ENCODE data around the gene PHAF1. TPM values are rescaled to one million over a fixed set of nuclear protein-coding genes. Genes with fewer than 3 reads are reported as not detected.
A peak's percentile ranks its signal among the peaks of the same experiment; 100 is the strongest.

PHAF1 gene
- total and polyA plus RNA-seq, 2 of the 8 experiments (the other 6 are each of a cell fraction or from before 2014, with no cell fraction given): 18.6 to 26.4 TPM

DNA sequence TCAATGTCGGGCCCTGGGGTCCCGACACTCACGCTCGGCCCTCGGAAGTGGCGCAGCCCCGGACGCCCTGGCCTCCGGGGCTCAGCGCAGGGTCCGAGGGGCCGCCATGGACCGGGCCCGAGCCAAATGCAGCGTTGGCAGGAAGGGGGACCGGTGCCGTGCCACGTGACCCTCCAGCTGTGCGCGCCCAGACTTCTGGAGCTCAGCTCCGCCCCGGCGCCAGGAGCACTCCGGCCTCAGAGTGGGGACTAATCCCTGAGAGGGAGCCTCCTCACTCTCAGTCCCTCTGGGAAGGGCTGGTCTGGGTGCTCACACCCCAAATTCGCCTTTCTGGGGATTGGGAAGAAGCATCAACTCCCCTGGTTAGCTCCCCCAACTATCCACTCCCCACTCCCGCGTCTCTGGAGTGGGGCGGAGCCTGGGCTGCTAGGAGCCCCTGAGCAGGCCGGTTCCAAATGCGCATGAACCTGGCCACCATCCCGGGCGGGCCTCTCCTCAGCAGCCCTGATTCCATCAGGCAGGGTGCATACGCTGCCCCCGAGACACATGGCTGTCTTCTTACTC is 41.2 kb downstream of the PHAF1 start, which contains the start of gene B3GNT9 (continued):
- TF ChIP-seq MAX (IDR thresholded peaks at IDR 0.05) (peak; percentile 78; the same call in 1 of the 2 replicates), RXRA (IDR thresholded peaks at IDR 0.05; ENCODE audit: insufficient read depth, low read depth, low read length) (no peak), SRF (IDR thresholded peaks at IDR 0.05; ENCODE audit: low read depth, low read length) (no peak), BCL11A (IDR thresholded peaks at IDR 0.05; ENCODE audit: low read depth in 2 of 2, low read length in 2 of 2) (no peak), NRF1 (IDR thresholded peaks at IDR 0.05; ENCODE audit: low read depth, low read length) (no peak), EZH2 (IDR thresholded peaks at IDR 0.05; ENCODE audit: low read depth, low read length, severe bottlenecking) (peak; percentile 40), PHF8 (conservative IDR thresholded peaks at IDR 0.05; ENCODE audit: low read depth, low read length) (peak; percentile 55), GTF2F1 (IDR thresholded peaks at IDR 0.05; ENCODE audit: borderline replicate concordance, low read depth, low read length) (no peak), MAFK (IDR thresholded peaks at IDR 0.05; ENCODE audit: low read depth, low read length) (no peak), SUZ12 (IDR thresholded peaks at IDR 0.05; ENCODE audit: low read length) (no peak; the same call in none of the 2 replicates), TCF12 (IDR thresholded peaks at IDR 0.05; ENCODE audit: low read depth, low read length) (no peak)

Measured in H1 (cell line).